Measurements from ENCODE around the gene KCTD5. TPM values are rescaled to one million over a fixed set of nuclear protein-coding genes. Genes with fewer than 3 reads are reported as not detected.

The KCTD5 gene
- total and polyA plus RNA-seq, 10 of the 15 experiments (the other 5 are each of a cell fraction or from before 2014, with no cell fraction given), result 0.58 to 56.4 (median 37.3) TPM

GRCh38 chr16:2663553-2664546 lies 18.5 kb upstream of the KCTD5 start:
- FAIRE-seq (no peak), DNase-seq (ENCODE audit: low read depth, low spot score) (no peak), ATAC-seq (no peak)
- Histone ChIP-seq H3K4me2 (ENCODE audit: control insufficient read depth, insufficient read depth) (no peak overlapping the region), H3K9me3 (replicated peaks; ENCODE audit: control insufficient read depth, insufficient read depth, low read length) (no peaks in the 10 kb centered on the region), H3K27ac (ENCODE audit: control insufficient read depth, insufficient read depth) (peak overlapping the region; percentile 18; the same call in 1 of the 2 replicates), H2AFZ (ENCODE audit: control insufficient read depth, low read depth, low read length) (peak overlapping the region; percentile 39; the same call in 1 of the 2 replicates), H3K4me1 (ENCODE audit: control insufficient read depth, insufficient read depth, low read length) (no peaks in the 10 kb centered on the region), H3K27me3 (replicated peaks in 1 of 2; ENCODE audit: control insufficient read depth in 2 of 2, insufficient read depth in 2 of 2, low read length in 1 of 2) (no peaks in the 10 kb centered on the region), H4K20me1 (ENCODE audit: control insufficient read depth, insufficient read depth) (no peaks in the 10 kb centered on the region), H3K9ac (ENCODE audit: control insufficient read depth, insufficient read depth, low read length) (no peak overlapping the region; the same call in 1 of the 2 replicates), H3K36me3 (ENCODE audit: control insufficient read depth in 2 of 2, insufficient read depth in 2 of 2, low read length in 1 of 2) (peaks cover 0 to 3% of the 10 kb centered on the region in 2 experiments; a peak in 1 of 4 replicates), H3K4me3 (no peak overlapping the region), H3K79me2 (ENCODE audit: control insufficient read depth, insufficient read depth, low read length) (no peaks in the 10 kb centered on the region)
- intact Hi-C loops (cut with micrococcal nuclease; ENCODE audit: unreplicated experiment), result no loop called here
- ChIA-PET CTCF (interaction anchor here (1.2 kb wide), 1 partner anchor 15 kb away, joined by 3 read pairs; no protein-coding TSS in a partner anchor), RAD21 (ENCODE audit: unreplicated experiment) (no interaction called here), SMC1A (ENCODE audit: uncharacterized antibody, unreplicated experiment) (no interaction called here), POLR2A (no interaction called here)
- WGBS (ENCODE audit: insufficient coverage, insufficient replicate concordance, low lambda C conversion rate, missing lambda C conversion rate), result 15% methylated on average over 23 of the region's 23 CpGs
- TF ChIP-seq RAD51 (IDR thresholded peaks at IDR 0.05), result no peak
- TF ChIP-seq CHD2 (IDR thresholded peaks at IDR 0.05; ENCODE audit: borderline replicate concordance, low read depth, low read length), result no peak
- TF ChIP-seq EED (IDR thresholded peaks at IDR 0.05; ENCODE audit: low read depth), result no peak
- TF ChIP-seq PRDM15 (CRISPR knock-in tag; IDR thresholded peaks at IDR 0.05), result no peak
- TF ChIP-seq BACH1 (IDR thresholded peaks at IDR 0.05; ENCODE audit: borderline replicate concordance), result no peak
- no peak for TF ChIP-seq RELA (IDR thresholded peaks at IDR 0.05; ENCODE audit: borderline replicate concordance, partially characterized antibody)
- no peak for TF ChIP-seq SIN3A (IDR thresholded peaks at IDR 0.05; ENCODE audit: low read depth, low read length)
- no peak for TF ChIP-seq EP300 (IDR thresholded peaks at IDR 0.05; ENCODE audit: borderline replicate concordance in 1 of 2, control insufficient read depth in 1 of 2, low read depth in 2 of 2, low read length in 2 of 2)
- TF ChIP-seq LARP7 (IDR thresholded peaks at IDR 0.05), result no peak
- TF ChIP-seq YY1 (IDR thresholded peaks at IDR 0.05; ENCODE audit: low read depth, low read length), result no peak
- TF ChIP-seq ZBTB33 (IDR thresholded peaks at IDR 0.05), result no peak
- no peak for TF ChIP-seq PAX8 (IDR thresholded peaks at IDR 0.05)
- TF ChIP-seq HDGF (IDR thresholded peaks at IDR 0.05), result no peak
- TF ChIP-seq ZNF622 (IDR thresholded peaks at IDR 0.05), result no peak
- TF ChIP-seq SPI1 (IDR thresholded peaks at IDR 0.05; ENCODE audit: borderline replicate concordance, insufficient read depth, low read depth, low read length), result no peak
- TF ChIP-seq NR2F1 (conservative IDR thresholded peaks at IDR 0.05), result no peak
- in situ Hi-C loops (cut with MboI), result no loop called here
- no TSS peak for BruUV-seq (replicated peaks)

Measured in GM12878 (cell line).